K562 (cell line): ENCODE data around the gene FILIP1L. TPM values are rescaled to one million over a fixed set of nuclear protein-coding genes. Genes with fewer than 3 reads are reported as not detected.

ENCODE experiments used
- ATAC-seq: fragments of 200-7000 bp; cut with Tn5 transposase; 3 replicates; pipeline ENCODE4 v1.9.1; 2020; ENCODE audit warnings: moderate library complexity
- BruUV-seq: library from RNA; stranded (reverse); fragments of 400-500 nt; replicated peaks from 2 replicates; lab custom pipeline; 2021; lab: Mats Ljungman, UMichigan
- CTCF ChIA-PET: fragments of 300-600 bp; formaldehyde crosslinking; extraction: SDS; loops from one replicate; lab custom pipeline; 2021; ENCODE audit warnings: low intra/inter-chr PET ratio; lab: Yijun Ruan, JAX
- POLR2A ChIA-PET: fragments of 300-600, 350-650 bp; sonication (Branson Sonifier 250); formaldehyde crosslinking; extraction: SDS; loops from one replicate; lab custom pipeline; 2021; ENCODE audit warnings: antibody characterized with exemption, inconsistent platforms; lab: Yijun Ruan, JAX
- DNase-seq, 4 experiments: peaks; one replicate each; pipeline versions ENCODE4 v3.0.0 to v3.0.0-alpha.2; 2011 to 2018; ENCODE audit warnings: low spot score in 3 of 4, mixed read lengths in 3 of 4; ENCODE audit errors: extremely low read depth in 1 of 4
- FAIRE-seq: peaks from 2 replicates; lab custom pipeline; 2011; peaks lifted over from hg19 to GRCh38; lab: Jason Lieb, UNC
- H2AFZ ChIP-seq: 2 replicates; pipeline ENCODE4 v1.6.0; 2011; ENCODE audit warnings: low read depth, low read length, control low read depth, inconsistent platforms
- H3K27ac ChIP-seq: fragments of 200-600 bp; 3 replicates; pipeline ENCODE4 v1.8.0; 2011; ENCODE audit warnings: low read depth, mild to moderate bottlenecking, control low read depth, inconsistent platforms, low read length, moderate library complexity, mixed read lengths; ENCODE audit errors: extremely low read depth
- H3K27me3 ChIP-seq, 2 experiments: fragments of 300-600 bp in 1 of 2; 2 replicates in 1 of 2; 3 replicates in 1 of 2; pipeline versions ENCODE4 v1.6.0 to v1.8.0; 2011; ENCODE audit warnings: inconsistent platforms in 2 of 2, low read length in 2 of 2, mild to moderate bottlenecking in 1 of 2, mixed read lengths in 1 of 2, moderate library complexity in 1 of 2; ENCODE audit not compliant: control insufficient read depth in 2 of 2, insufficient read depth in 2 of 2
- H3K36me3 ChIP-seq: fragments of 300-600 bp; 3 replicates; pipeline ENCODE4 v1.8.0; 2011; ENCODE audit warnings: mild to moderate bottlenecking, low read length, inconsistent platforms; ENCODE audit not compliant: control insufficient read depth, insufficient read depth
- H3K4me1 ChIP-seq, 2 experiments: fragments of 200-600 bp in 1 of 2; replicated peaks in 1 of 2; 2 replicates in 1 of 2; 3 replicates in 1 of 2; pipeline versions ENCODE4 v1.5.1 to v1.8.0; 2011; ENCODE audit warnings: inconsistent platforms in 2 of 2, low read length in 2 of 2, mild to moderate bottlenecking in 1 of 2, mixed read lengths in 1 of 2, moderate library complexity in 1 of 2; ENCODE audit not compliant: control insufficient read depth in 2 of 2, insufficient read depth in 2 of 2
- H3K4me2 ChIP-seq: 2 replicates; pipeline ENCODE4 v1.6.1; 2011; ENCODE audit warnings: low read length, control low read depth, inconsistent platforms, mixed read lengths; ENCODE audit not compliant: insufficient read depth
- H3K4me3 ChIP-seq: fragments of 200-600 bp; sonication (generic), shearing (Covaris generic); 2 replicates; pipeline ENCODE4 v1.5.1; 2016; ENCODE audit warnings: control low read depth, inconsistent platforms
- H3K79me2 ChIP-seq: fragments of 200-600 bp; 3 replicates; pipeline ENCODE4 v1.8.0; 2011; ENCODE audit warnings: low read length, inconsistent platforms; ENCODE audit not compliant: control insufficient read depth, insufficient read depth
- H3K9ac ChIP-seq, 2 experiments: 2 replicates each; pipeline versions ENCODE4 v1.6.0 to v1.6.1; 2011; ENCODE audit warnings: low read depth in 2 of 2, low read length in 2 of 2, control low read depth in 1 of 2, inconsistent platforms in 1 of 2, mild to moderate bottlenecking in 1 of 2, mixed read lengths in 1 of 2; ENCODE audit not compliant: insufficient read depth in 1 of 2
- H3K9me1 ChIP-seq: one replicate; pipeline ENCODE4 v1.6.0; 2011; ENCODE audit warnings: inconsistent platforms, mild to moderate bottlenecking, low read length, moderate library complexity; ENCODE audit not compliant: control insufficient read depth, insufficient read depth
- H3K9me3 ChIP-seq: replicated peaks from 2 replicates; pipeline ENCODE4 v1.5.1; 2011; ENCODE audit warnings: low read depth, low read length, inconsistent platforms; ENCODE audit not compliant: control insufficient read depth, insufficient read depth
- H4K20me1 ChIP-seq: replicated peaks from 2 replicates; pipeline ENCODE4 v1.6.1; 2011; ENCODE audit warnings: low read length, inconsistent platforms, mixed read lengths; ENCODE audit not compliant: control insufficient read depth, insufficient read depth
- ADNP ChIP-seq: fragments of 200-800 bp; sonication (Bioruptor generic); IDR thresholded peaks from 2 replicates; pipeline ENCODE4 v1.6.1; 2016; ENCODE audit warnings: missing genetic modification characterization, missing compliant biosample characterization
- GABPA ChIP-seq: fragments of 200-800 bp; sonication (Bioruptor generic); conservative IDR thresholded peaks from 2 replicates; pipeline ENCODE4 v1.6.1; 2016; ENCODE audit warnings: low read depth, missing genetic modification characterization, missing compliant biosample characterization
- KAT7 ChIP-seq: sonication (generic); formaldehyde crosslinking; IDR thresholded peaks from 2 replicates; pipeline ENCODE4 v1.8.0; 2022; ENCODE audit warnings: missing genetic modification reagents, mild to moderate bottlenecking, borderline replicate concordance
- PHF20 ChIP-seq: fragments of 450-650 bp; IDR thresholded peaks from 2 replicates; pipeline ENCODE4 v1.6.1; 2018; ENCODE audit not compliant: partially characterized antibody
- POLR2B ChIP-seq: fragments of 450-650 bp; IDR thresholded peaks from 2 replicates; pipeline ENCODE4 v1.6.1; 2018; ENCODE audit warnings: low read depth; ENCODE audit not compliant: partially characterized antibody
- PTTG1 ChIP-seq: fragments of 450-650 bp; IDR thresholded peaks from 2 replicates; pipeline ENCODE4 v1.6.1; 2016; ENCODE audit warnings: low read depth, mild to moderate bottlenecking, missing genetic modification characterization, missing compliant biosample characterization
- RHOXF2B ChIP-seq: fragments of 250-450 bp; sonication (Bioruptor Pico); conservative IDR thresholded peaks from 2 replicates; pipeline ENCODE4 v1.5.1; 2021
- SIN3B ChIP-seq: fragments of 450-650 bp; IDR thresholded peaks from 2 replicates; pipeline ENCODE4 v1.6.1; 2017; ENCODE audit warnings: low read depth, mild to moderate bottlenecking, moderate library complexity
- U2AF1 ChIP-seq: fragments of 200-400 bp; formaldehyde crosslinking; optimal IDR thresholded peaks from 2 replicates; pipeline ENCODE3; 2017; ENCODE audit warnings: mild to moderate bottlenecking, low read depth, low read length, moderate library complexity
- ZNF174 ChIP-seq: fragments of 250-450 bp; sonication (Bioruptor Pico); IDR thresholded peaks from 2 replicates; pipeline ENCODE4 v1.4.0; 2020; ENCODE audit warnings: mild to moderate bottlenecking
- ZNF511 ChIP-seq: sonication (generic); formaldehyde crosslinking; IDR thresholded peaks from 2 replicates; pipeline ENCODE4 v1.8.0; 2022; ENCODE audit warnings: mild to moderate bottlenecking, missing genetic modification reagents
- ZNF639 ChIP-seq, 2 experiments: fragments of 200-800 bp in 1 of 2; sonication (Bioruptor generic) in 1 of 2; sonication (generic) in 1 of 2; formaldehyde crosslinking in 1 of 2; IDR thresholded peaks in 1 of 2; conservative IDR thresholded peaks in 1 of 2; 2 replicates each; pipeline versions ENCODE4 v1.5.0 to v1.6.1; 2016 to 2020; ENCODE audit warnings: missing compliant biosample characterization in 1 of 2, missing genetic modification characterization in 1 of 2, missing genetic modification reagents in 1 of 2
- WGBS: fragments of 100-300 bp; shearing (Covaris generic); methylation state at CpG from one replicate; pipeline ENCODE4 v1.1.6; 2016; ENCODE audit warnings: low coverage, mixed read lengths; ENCODE audit not compliant: insufficient coverage; ENCODE audit errors: missing lambda C conversion rate; 5-methylcytosine and 5-hydroxymethylcytosine counted together
- in situ Hi-C: fragments of 300-500 bp; cut with MboI; formaldehyde crosslinking; loops from 4 replicates; pipeline ENCODE4 v1.15.0; 2018; ENCODE audit warnings: inconsistent platforms, mixed read lengths
- intact Hi-C: fragments of 100-400 bp; cut with micrococcal nuclease; formaldehyde crosslinking; loops from 2 replicates; pipeline ENCODE4 v1.14.2; 2022
- polyA plus RNA-seq, 8 experiments: library from polyadenylated mRNA; depleted of rRNA in 4 of 8; stranded (reverse) in 5 of 8; unstranded in 3 of 8; fragments of >200 nt; fragmentation: Nextera tagmentation in 2 of 8; fragmentation: Illumina TruSeq in 1 of 8; extraction: Ambion mirVana in 2 of 8; extraction: Trizol in 1 of 8; gene quantifications; 2 replicates each; pipeline versions ENCODE4 v1.2.1 to v1.2.3, GENCODE V29; 2011 to 2014; ENCODE audit warnings: inconsistent platforms in 1 of 8, missing spikeins in 1 of 8
- total RNA-seq, 7 experiments: library from RNA; depleted of rRNA in 6 of 7; stranded (reverse); fragments of >200 nt in 6 of 7; fragmentation: Illumina TruSeq in 2 of 7; extraction: Trizol in 2 of 7; gene quantifications; 2 replicates each; pipeline versions ENCODE4 v1.2.1 to v1.2.3, GENCODE V29; 2011 to 2021; ENCODE audit warnings: low replicate concordance in 1 of 7
- TF ChIP-seq, protein P1 (sequence below): sonication (generic); formaldehyde crosslinking; IDR thresholded peaks from 2 replicates; pipeline ENCODE4 v1.8.1; 2022; ENCODE audit warnings: missing genetic modification reagents
- TF ChIP-seq, protein P2 (sequence below): sonication (generic); formaldehyde crosslinking; IDR thresholded peaks from 2 replicates; pipeline ENCODE4 v1.8.1; 2023; ENCODE audit warnings: mild to moderate bottlenecking, missing genetic modification reagents
- TF ChIP-seq, protein P3 (sequence below): sonication (generic); formaldehyde crosslinking; IDR thresholded peaks from 2 replicates; pipeline ENCODE4 v1.9.0; 2022; ENCODE audit warnings: mild to moderate bottlenecking, missing genetic modification reagents
- TF ChIP-seq, protein P4 (sequence below): sonication (generic); formaldehyde crosslinking; IDR thresholded peaks from 2 replicates; pipeline ENCODE4 v1.8.0; 2022; ENCODE audit warnings: missing genetic modification reagents, mild to moderate bottlenecking, moderate library complexity, borderline replicate concordance

The FILIP1L gene
- total and polyA plus RNA-seq, 9 of the 15 experiments (the other 6 are each of a cell fraction or from before 2014, with no cell fraction given) = 0.50 to 2.1 (median 1.1) TPM

GRCh38 chr3:99945328-99945995, 168.8 kb downstream of the FILIP1L start:
- in situ Hi-C loops = no loop called here
- TF ChIP-seq, protein P1, sequence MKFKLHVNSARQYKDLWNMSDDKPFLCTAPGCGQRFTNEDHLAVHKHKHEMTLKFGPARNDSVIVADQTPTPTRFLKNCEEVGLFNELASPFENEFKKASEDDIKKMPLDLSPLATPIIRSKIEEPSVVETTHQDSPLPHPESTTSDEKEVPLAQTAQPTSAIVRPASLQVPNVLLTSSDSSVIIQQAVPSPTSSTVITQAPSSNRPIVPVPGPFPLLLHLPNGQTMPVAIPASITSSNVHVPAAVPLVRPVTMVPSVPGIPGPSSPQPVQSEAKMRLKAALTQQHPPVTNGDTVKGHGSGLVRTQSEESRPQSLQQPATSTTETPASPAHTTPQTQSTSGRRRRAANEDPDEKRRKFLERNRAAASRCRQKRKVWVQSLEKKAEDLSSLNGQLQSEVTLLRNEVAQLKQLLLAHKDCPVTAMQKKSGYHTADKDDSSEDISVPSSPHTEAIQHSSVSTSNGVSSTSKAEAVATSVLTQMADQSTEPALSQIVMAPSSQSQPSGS (CRISPR knock-in tag) = no peak
- TF ChIP-seq, protein P2, sequence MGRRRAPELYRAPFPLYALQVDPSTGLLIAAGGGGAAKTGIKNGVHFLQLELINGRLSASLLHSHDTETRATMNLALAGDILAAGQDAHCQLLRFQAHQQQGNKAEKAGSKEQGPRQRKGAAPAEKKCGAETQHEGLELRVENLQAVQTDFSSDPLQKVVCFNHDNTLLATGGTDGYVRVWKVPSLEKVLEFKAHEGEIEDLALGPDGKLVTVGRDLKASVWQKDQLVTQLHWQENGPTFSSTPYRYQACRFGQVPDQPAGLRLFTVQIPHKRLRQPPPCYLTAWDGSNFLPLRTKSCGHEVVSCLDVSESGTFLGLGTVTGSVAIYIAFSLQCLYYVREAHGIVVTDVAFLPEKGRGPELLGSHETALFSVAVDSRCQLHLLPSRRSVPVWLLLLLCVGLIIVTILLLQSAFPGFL = no peak
- TF ChIP-seq ZNF511 (CRISPR knock-in tag) (no peak), RHOXF2B (CRISPR knock-in tag) (no peak), ADNP (tag) (no peak), U2AF1 (no peak), ZNF639 (CRISPR knock-in tag; conservative IDR thresholded peaks at IDR 0.05 in 1 of 2, IDR thresholded peaks at IDR 0.05 in 1 of 2) (no peak), GABPA (no peak), KAT7 (no peak), ZNF174 (CRISPR knock-in tag) (no peak), PTTG1 (no peak), POLR2B (no peak), PHF20 (no peak), SIN3B (no peak)
- TF ChIP-seq, protein P3, sequence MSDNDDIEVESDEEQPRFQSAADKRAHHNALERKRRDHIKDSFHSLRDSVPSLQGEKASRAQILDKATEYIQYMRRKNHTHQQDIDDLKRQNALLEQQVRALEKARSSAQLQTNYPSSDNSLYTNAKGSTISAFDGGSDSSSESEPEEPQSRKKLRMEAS (CRISPR knock-in tag) = no peak
- TF ChIP-seq, protein P4, sequence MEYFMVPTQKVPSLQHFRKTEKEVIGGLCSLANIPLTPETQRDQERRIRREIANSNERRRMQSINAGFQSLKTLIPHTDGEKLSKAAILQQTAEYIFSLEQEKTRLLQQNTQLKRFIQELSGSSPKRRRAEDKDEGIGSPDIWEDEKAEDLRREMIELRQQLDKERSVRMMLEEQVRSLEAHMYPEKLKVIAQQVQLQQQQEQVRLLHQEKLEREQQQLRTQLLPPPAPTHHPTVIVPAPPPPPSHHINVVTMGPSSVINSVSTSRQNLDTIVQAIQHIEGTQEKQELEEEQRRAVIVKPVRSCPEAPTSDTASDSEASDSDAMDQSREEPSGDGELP (CRISPR knock-in tag) = no peak

More at GRCh38 chr3:99945328-99945995, 168.8 kb downstream of the FILIP1L start:
- H3K9me1 ChIP-seq = no peaks in the 10 kb centered on the region
- H3K9me3 ChIP-seq = no peaks in the 10 kb centered on the region
- H3K36me3 ChIP-seq = no peaks in the 10 kb centered on the region
- H3K27me3 ChIP-seq = no peaks in the 10 kb centered on the region
- WGBS = 75% methylated on average over 4 of the region's 5 CpGs
- ChIA-PET CTCF (no interaction called here), POLR2A (no interaction called here)
- H3K27ac ChIP-seq = no peak overlapping the region
- H4K20me1 ChIP-seq = no peaks in the 10 kb centered on the region
- no peak for ATAC-seq
- no peak overlapping the region for H2AFZ ChIP-seq
- BruUV-seq = no TSS peak
- no peak overlapping the region for H3K4me2 ChIP-seq
- H3K79me2 ChIP-seq = peaks cover 4% of the 10 kb centered on the region; the same call in 1 of the 3 replicates
- H3K4me1 ChIP-seq = peaks cover 0 to 5% of the 10 kb centered on the region in 2 experiments; a peak in 2 of 5 replicates
- H3K9ac ChIP-seq = no peak overlapping the region
- no peak overlapping the region for H3K4me3 ChIP-seq
- intact Hi-C loops = no loop called here
- FAIRE-seq = no peak
- no peak for DNase-seq
